Stimulated activated CD4-positive, alpha-beta T cell treated with anti-CD3 and anti-CD28 coated beads, Interleukin-1b, Interleukin-23, amount 100 ng/mL, for 48 hours (primary cell): ENCODE measurements around the gene ZNF90.
A peak's percentile ranks its signal among the peaks of the same experiment; 100 is the strongest.
"Not testable (repeated sequence)": the region's sequence is repeated elsewhere in the genome, so short reads cannot be mapped to it uniquely, and the experiment has no call there.

Experiments
- DNase-seq: peaks from one replicate; pipeline ENCODE4 v3.0.0-alpha.2; 2020

Gene ZNF90

GRCh38 chr19:20107301-20107700 is 29.5 kb downstream of the ZNF90 start:
- no peak for DNase-seq

DNA sequence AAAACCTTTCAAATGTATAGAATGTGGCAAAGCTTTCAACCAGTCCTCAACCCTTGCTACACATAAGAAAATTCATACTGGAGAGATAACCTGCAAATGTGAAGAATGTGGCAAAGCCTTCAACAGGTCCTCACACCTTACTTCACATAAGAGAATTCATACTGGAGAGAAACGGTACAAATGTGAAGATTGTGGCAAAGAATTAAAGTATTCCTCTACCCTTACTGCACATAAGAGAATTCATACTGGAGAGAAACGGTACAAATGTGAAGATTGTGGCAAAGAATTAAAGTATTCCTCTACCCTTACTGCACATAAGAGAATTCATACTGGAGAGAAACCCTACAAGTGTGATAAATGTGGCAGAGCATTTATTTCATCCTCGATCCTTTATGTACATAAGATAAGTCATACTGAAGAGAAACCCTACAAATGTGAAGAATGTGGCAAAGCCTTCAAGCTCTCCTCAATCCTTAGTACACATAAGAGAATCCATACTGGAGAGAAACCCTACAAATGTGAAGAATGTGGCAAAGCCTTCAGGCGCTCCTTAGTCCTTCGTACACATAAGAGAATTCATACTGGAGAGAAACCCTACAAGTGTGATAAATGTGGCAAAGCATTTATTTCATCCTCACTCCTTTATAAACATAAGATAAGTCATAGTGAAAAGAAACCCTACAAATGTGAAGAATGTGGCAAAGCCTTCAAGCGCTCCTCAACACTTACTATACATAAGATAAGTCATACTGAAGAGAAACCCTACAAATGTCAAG is 40.5 kb downstream of the ZNF90 start:
- not testable (repeated sequence) for DNase-seq

- DNase-seq, result no peak
These were observed 47.1 kb downstream of the ZNF90 start for GRCh38 chr19:20124879-20125278.

DNA sequence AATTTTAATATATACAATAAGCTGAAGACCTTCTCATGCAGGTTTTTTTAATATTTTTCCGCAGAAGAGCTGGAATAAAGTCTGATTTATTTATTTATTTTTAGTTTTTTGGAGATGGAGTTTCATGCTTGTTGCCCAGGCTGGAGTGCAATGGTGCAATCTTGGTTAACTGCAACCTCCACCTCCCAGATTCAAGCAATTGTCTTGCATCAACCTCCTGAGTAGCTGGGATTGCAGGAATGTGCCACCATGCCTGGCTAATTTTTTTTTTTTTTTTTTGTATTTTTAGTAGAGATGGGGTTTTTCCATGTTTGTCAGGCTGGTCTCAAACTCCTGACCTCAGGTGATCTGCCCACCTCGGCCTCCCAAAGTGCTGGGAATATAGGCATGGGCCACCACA is 55.1 kb downstream of the ZNF90 start:
- DNase-seq, result not testable (repeated sequence)

DNA sequence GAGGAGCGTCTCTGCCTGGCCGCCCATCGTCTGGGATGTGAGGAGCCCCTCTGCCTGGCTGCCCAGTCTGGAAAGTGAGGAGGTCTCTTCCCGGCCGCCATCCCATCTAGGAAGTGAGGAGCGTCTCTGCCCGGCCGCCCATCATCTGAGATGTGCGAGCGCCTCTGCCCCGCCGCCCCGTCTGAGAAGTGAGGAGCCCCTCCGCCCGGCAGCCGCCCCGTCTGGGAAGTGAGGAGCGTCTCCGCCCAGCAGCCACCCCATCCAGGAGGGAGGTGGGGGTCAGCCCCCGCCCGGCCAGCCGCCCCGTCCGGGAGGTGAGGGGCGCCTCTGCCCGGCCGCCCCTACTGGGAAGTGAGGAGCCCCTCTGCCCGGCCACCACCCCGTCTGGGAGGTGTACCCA is 59.9 kb downstream of the ZNF90 start:
- DNase-seq, result not testable (repeated sequence)

DNA sequence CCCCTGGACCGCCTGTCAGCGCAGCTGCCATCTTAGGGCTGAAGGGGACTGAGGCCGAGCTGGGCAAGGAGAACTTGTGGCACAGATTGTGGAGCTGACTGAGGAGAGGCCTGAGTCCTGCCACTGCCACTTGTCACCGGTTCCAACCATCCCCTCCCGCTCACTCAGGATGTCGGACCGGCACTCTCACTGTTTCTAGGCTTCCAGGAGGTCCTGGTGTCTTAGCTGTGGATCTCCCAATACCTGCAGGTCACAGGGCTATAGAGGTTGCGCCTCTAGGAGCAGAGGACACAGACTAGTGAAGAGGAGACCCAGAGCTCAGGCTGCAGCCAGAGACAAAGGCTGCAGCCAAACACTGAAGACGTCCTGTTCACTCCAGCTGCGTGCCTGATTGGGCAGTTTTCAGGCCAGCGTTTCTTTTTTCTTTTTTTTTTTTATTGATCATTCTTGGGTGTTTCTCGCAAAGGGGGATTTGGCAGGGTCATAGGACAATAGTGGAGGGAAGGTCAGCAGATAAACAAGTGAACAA is 73.9 kb downstream of the ZNF90 start:
- no peak for DNase-seq

GRCh38 chr19:20152506-20152905 is 74.7 kb downstream of the ZNF90 start:
- DNase-seq, result not testable (repeated sequence)

- no peak for DNase-seq
These were observed 75.5 kb downstream of the ZNF90 start for GRCh38 chr19:20153281-20153680.

DNA sequence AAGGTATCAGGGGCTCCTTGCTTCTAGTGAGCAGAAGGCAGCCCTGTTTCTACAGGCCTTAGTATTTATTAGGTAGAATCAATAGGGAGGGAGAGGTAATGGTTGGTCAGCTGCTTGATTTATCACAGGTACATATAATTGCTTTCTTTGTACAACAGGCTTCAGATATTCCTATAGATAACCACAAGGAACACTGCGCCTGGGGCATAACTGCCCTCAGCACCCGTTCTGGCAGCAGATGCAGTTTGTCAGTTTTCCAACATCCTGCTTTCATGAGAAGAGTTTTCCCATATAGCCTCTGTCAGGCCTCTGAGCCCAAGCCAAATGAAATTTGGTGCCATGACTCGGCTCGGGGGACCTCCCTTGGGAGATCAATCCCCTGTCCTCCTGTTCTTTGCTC is 76.8 kb downstream of the ZNF90 start:
- no peak for DNase-seq

DNA sequence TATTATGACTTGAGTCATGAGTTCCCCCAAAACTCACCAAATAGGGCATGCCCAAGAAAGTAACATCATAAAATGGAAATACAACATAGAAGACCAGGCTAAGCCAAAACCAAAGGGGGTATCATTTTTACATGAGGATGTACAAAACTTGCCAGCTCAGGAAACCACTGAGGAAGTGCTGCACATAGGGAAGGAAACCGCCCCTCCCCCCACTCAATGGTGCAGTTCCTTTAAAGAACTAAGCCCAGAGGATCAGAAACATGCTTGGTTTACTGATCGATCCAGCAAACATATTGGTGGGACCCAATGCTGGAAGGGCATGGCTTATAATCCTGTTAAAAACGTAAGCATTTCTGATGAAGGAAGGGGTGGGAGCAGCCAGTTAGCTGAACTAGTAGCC is 85.0 kb downstream of the ZNF90 start:
- no peak for DNase-seq

- DNase-seq, result no peak
These were observed 86.7 kb downstream of the ZNF90 start for GRCh38 chr19:20164456-20164855.

GRCh38 chr19:20165971-20166592 is 88.3 kb downstream of the ZNF90 start:
- no peak for DNase-seq

DNA sequence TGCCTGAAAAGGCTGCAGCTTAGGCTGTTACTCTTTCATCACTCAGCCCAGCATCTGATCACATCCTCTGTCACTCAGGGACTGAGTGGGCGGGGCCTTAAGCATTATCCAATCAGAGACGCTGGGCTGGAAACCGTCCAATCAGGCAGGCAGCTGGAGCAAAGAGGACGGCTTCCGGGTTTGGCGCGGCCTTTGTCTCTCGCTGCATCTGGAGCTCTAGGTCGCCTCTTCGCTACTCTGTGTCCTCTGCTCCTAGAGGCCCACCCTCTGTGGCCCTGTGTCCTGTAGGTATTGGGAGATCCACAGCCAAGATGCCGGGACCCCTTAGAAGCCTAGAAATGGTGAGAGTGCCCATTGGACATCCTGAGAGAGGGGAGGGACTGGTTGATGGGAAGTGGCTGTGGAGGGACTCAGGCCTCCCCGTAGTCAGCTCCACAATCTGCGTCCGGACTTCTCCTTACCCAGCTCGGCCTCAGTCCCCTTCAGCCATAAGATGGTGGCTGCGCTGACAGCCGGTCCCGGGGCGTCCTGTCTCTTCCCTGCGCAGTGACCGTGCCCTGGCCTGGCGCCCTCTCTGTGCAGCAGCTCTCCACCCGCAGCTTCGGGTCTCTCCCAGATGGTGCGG is 89.3 kb downstream of the ZNF90 start, which contains the start of gene ZNF486:
Gene ZNF486 (plus strand): TSS at position 195 of the 625 bp plus-strand sequence. CDS start 117 bp downstream, at position 312.
- DNase-seq, result peak; percentile 94

DNA sequence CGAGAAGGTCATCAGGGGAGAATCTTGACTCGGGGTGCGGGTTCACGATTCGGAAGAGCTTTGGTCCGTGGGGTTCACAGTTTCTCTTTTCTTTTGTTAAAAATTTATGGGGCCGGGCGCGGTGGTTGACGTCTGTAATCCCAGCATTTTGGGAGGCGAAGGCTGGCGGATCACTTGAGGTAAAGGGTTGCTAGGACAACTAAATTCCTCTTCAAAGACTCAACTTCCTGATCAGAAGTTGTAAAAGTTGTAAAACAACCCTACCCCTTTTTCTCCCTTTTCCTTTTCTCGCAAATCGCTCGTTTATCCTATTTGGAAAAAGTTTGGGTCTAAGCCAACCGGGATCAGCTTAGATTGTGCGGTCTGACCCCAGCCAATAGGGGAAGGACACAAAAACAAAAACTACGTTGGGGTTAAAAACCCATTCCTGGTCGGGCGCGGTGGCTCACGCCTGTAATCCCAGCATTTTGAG is 89.9 kb downstream of the ZNF90 start:
- no peak for DNase-seq
